Osteocyte (in vitro differentiated cells): Measurements from ENCODE around the gene MAPK4. TPM values are rescaled to one million over a fixed set of nuclear protein-coding genes. Genes with fewer than 3 reads are reported as not detected.

Experiments used
- DNase-seq: peaks from one replicate; pipeline ENCODE4 v3.0.0; 2021; ENCODE audit warnings: mixed read lengths; ENCODE audit not compliant: unreplicated experiment; ENCODE audit errors: extremely low spot score
- H3K27ac Mint-ChIP-seq: one replicate; pipeline ENCODE4 v1.8.0; 2021; ENCODE audit warnings: mild to moderate bottlenecking, mixed read lengths; ENCODE audit not compliant: unreplicated experiment
- H3K27me3 Mint-ChIP-seq: one replicate; pipeline ENCODE4 v1.8.0; 2021; ENCODE audit warnings: mixed read lengths; ENCODE audit not compliant: unreplicated experiment
- H3K36me3 Mint-ChIP-seq: one replicate; pipeline ENCODE4 v1.8.0; 2021; ENCODE audit warnings: mixed read lengths; ENCODE audit not compliant: unreplicated experiment
- H3K4me1 Mint-ChIP-seq: one replicate; pipeline ENCODE4 v1.8.0; 2021; ENCODE audit warnings: mixed read lengths; ENCODE audit not compliant: unreplicated experiment
- H3K4me3 Mint-ChIP-seq: one replicate; pipeline ENCODE4 v1.8.0; 2021; ENCODE audit warnings: mild to moderate bottlenecking, moderate library complexity, mixed read lengths; ENCODE audit not compliant: unreplicated experiment
- H3K9me3 Mint-ChIP-seq: one replicate; pipeline ENCODE4 v1.8.0; 2021; ENCODE audit warnings: mixed read lengths; ENCODE audit not compliant: unreplicated experiment
- CTCF ChIP-seq: fragments of 200-600 bp; sonication (generic); IDR thresholded peaks from 2 replicates; pipeline ENCODE4 v1.5.0; 2021; ENCODE audit warnings: antibody characterized with exemption, mild to moderate bottlenecking, moderate library complexity
- total RNA-seq: library from RNA; stranded (reverse); gene quantifications from 2 replicates; pipeline ENCODE4 v1.2.1, GENCODE V29; 2021

MAPK4 gene
- total RNA-seq, 1 donor from 2014 or later = not detected

DNA sequence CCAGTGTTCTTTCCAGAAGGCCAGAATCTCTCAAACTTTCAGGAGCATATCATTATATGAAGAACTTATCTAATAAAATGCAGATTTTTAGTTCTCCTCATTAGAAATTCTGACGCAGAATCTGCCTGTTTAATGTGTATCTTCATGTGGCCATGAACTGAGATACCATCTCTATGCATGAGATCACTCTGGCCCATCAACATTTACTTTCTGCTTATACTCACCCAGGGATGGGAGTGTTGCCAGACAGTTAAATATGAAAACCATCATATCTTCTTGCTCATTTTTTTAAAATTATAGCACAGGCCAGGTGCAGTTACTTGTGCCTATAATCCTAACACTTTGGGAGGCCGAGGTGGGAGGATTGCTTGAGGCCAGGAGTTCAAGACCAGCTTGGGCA is 60.4 kb downstream of the MAPK4 start:
- Mint-ChIP-seq H3K27me3 (peaks cover 7% of the 10 kb centered on the region), H3K4me3 (no peak overlapping the region), H3K36me3 (no peaks in the 10 kb centered on the region), H3K27ac (no peak overlapping the region), H3K4me1 (no peaks in the 10 kb centered on the region), H3K9me3 (no peaks in the 10 kb centered on the region)
- no peak for TF ChIP-seq CTCF
- DNase-seq = no peak

- no peaks in the 10 kb centered on the region for H3K4me1 Mint-ChIP-seq
- H3K36me3 Mint-ChIP-seq = no peaks in the 10 kb centered on the region
- TF ChIP-seq CTCF = no peak
- no peak overlapping the region for H3K27ac Mint-ChIP-seq
- no peaks in the 10 kb centered on the region for H3K9me3 Mint-ChIP-seq
- DNase-seq = no peak
- no peak overlapping the region for H3K4me3 Mint-ChIP-seq
- H3K27me3 Mint-ChIP-seq = peaks cover 3% of the 10 kb centered on the region
These were observed 61.5 kb downstream of the MAPK4 start for GRCh38 chr18:50621366-50621765.

- no peaks in the 10 kb centered on the region for H3K9me3 Mint-ChIP-seq
- no peak overlapping the region for H3K4me3 Mint-ChIP-seq
- TF ChIP-seq CTCF = no peak
- peaks cover 3% of the 10 kb centered on the region for H3K27me3 Mint-ChIP-seq
- no peak for DNase-seq
- H3K27ac Mint-ChIP-seq = no peak overlapping the region
- H3K4me1 Mint-ChIP-seq = no peaks in the 10 kb centered on the region
- no peaks in the 10 kb centered on the region for H3K36me3 Mint-ChIP-seq
These were observed 62.4 kb downstream of the MAPK4 start for GRCh38 chr18:50622320-50622719.

DNA sequence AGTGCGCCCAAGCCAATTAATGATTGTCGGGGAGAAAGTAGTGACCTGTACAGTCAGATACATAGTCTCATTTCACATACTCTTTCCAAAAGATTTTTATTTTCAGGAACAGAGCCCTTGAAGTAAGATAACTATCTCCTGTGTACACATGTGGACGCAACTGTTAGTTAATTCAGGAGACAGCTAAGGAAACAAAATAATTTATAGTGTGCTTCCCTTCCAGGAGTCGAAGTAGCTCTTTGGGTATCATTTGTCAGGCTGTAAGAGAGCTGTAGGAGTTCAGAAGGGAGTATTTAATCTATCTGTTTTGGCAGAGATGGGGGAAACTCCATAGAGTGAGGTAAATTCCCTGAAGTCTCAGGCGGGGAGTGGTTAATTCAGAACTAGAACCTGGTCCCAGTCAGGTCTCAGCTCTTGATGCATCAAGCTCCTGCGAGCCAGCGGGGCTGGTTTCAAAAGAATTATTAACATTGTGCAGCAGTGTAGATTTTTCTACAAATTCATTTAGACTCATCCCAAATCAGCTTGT is 63.0 kb downstream of the MAPK4 start:
- H3K27ac Mint-ChIP-seq = no peak overlapping the region
- TF ChIP-seq CTCF = no peak
- no peaks in the 10 kb centered on the region for H3K4me1 Mint-ChIP-seq
- no peak overlapping the region for H3K4me3 Mint-ChIP-seq
- DNase-seq = no peak
- no peaks in the 10 kb centered on the region for H3K9me3 Mint-ChIP-seq
- peaks cover 3% of the 10 kb centered on the region for H3K27me3 Mint-ChIP-seq
- no peaks in the 10 kb centered on the region for H3K36me3 Mint-ChIP-seq

DNA sequence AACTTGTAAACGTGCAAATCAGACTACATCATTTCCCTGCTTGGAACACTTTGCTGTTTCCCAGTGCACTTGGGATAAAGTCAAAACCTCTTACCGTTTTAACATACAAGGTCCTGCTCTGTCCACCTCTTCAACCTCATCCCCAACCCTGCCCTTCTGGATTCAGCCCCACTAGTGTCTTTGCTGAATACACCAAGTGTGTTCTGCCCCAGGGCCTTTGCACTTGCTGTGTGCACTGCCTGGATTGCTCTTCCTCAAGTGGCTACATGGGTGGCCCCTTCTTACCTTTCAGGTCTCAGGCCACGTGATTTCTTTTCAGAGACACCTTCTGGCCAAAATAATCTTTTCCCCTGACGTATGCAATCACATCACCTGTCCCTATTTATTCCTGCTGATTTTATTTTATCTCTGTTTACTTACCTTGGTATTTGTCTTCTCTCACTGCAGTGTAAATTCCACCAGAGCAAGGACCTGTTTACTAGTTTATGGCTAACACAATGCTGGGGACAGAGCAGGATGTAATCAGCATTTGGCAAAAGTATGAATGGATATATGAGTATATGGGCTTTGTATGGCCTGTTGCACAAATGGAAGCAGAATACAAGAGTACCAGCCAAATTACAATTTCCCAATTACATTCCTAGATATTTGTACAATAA is 63.9 kb downstream of the MAPK4 start:
- peaks cover 3% of the 10 kb centered on the region for H3K27me3 Mint-ChIP-seq
- H3K36me3 Mint-ChIP-seq = no peaks in the 10 kb centered on the region
- H3K4me3 Mint-ChIP-seq = no peak overlapping the region

More for the DNA sequence above, 63.9 kb downstream of the MAPK4 start:
- TF ChIP-seq CTCF = no peak
- Mint-ChIP-seq H3K27ac (no peak overlapping the region), H3K4me1 (no peaks in the 10 kb centered on the region), H3K9me3 (no peaks in the 10 kb centered on the region)
- DNase-seq = no peak
